GM19240 (cell line): Measurements from ENCODE around the gene KRT4.

Experiments
- DNase-seq: peaks from one replicate; pipeline ENCODE4 v3.0.0; 2011; ENCODE audit warnings: low spot score; ENCODE audit not compliant: insufficient read length

The KRT4 gene

GRCh38 chr12:52792185-52793029, 21.5 kb downstream of the KRT4 start:
- no peak for DNase-seq

GRCh38 chr12:52791271-52792184, 22.4 kb downstream of the KRT4 start:
- DNase-seq = no peak

GRCh38 chr12:52790427-52791270, 23.3 kb downstream of the KRT4 start:
- DNase-seq = no peak

GRCh38 chr12:52789637-52790426, 24.1 kb downstream of the KRT4 start:
- DNase-seq = no peak

GRCh38 chr12:52788876-52789636, 24.9 kb downstream of the KRT4 start:
- DNase-seq = no peak

GRCh38 chr12:52788192-52788875, 25.6 kb downstream of the KRT4 start:
- no peak for DNase-seq

GRCh38 chr12:52787324-52788191, 26.4 kb downstream of the KRT4 start:
- DNase-seq = no peak

GRCh38 chr12:52784909-52785308, 29.0 kb downstream of the KRT4 start:
- DNase-seq = no peak

- DNase-seq = no peak
Observed at GRCh38 chr12:52783563-52784316, 30.2 kb downstream of the KRT4 start.

- no peak for DNase-seq
Observed at GRCh38 chr12:52782502-52782901, 31.4 kb downstream of the KRT4 start.

- no peak for DNase-seq
Observed at GRCh38 chr12:52781399-52782082, 32.4 kb downstream of the KRT4 start.

GRCh38 chr12:52779914-52780313, 34.0 kb downstream of the KRT4 start:
- DNase-seq = no peak

GRCh38 chr12:52778833-52779232, 35.1 kb downstream of the KRT4 start:
- DNase-seq = no peak

- no peak for DNase-seq
Observed at GRCh38 chr12:52777566-52777965, 36.4 kb downstream of the KRT4 start.

GRCh38 chr12:52776913-52777395, 37.0 kb downstream of the KRT4 start, which contains the start of gene KRT76:
TSS of gene KRT76 (minus strand) at chr12:52777345. CDS start at chr12:52777291, 54 bp downstream.
- DNase-seq = no peak

- DNase-seq = no peak
Observed at GRCh38 chr12:52776435-52776834, 37.5 kb downstream of the KRT4 start.
